ENCODE results near the gene MAT2A. TPM values are rescaled to one million over a fixed set of nuclear protein-coding genes. Genes with fewer than 3 reads are reported as not detected.

Gene MAT2A
- total and polyA plus RNA-seq, 9 of the 15 experiments (the other 6 are each of a cell fraction or from before 2014, with no cell fraction given) = 130 to 1,027 (median 240) TPM

DNA sequence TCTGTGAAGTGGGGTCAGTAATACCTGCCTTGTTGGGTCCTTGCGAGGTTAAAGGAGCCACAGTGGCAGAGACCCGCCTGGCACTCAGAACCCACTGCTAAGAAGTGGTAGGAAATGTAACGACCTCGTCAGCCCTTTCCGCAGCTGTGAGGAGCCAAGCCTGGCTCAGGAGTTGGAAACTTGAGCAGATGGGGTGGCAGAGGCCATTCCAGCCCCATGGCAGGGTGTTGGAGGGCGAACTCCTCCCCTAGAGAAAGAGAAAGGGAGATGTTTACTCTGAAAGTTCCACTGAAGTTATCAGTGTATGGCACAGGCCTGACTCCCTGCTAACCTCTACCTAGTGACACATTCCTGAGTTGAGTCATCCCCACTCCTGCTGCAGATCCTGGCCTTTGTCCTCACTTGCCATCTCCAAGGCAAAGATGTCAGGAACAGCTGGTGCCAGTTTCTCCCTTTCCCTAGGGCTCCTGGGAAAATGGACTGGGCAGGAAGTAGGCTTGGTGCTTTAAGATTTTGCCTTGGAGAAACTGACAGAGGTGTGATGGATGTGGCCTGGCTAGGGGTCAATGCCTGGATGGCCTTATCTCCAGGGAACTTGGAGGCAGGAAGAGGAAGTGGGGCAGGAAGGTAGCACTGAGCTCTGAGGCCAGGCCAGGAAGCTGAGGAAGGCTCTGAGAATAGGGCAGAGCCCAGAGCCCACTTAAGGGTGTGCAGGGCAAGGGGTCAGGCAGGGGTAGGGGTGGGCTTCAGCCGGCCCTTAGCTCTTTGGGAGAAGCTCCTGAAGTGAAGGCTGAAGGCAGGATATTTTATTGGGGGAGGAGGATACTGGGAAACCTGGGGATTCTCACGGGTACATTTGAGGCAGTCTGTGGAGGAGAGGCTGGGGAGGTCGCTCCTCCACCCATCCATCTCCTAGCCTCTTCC lies 46.2 kb downstream of the MAT2A start (continued):
- TF ChIP-seq BRD4 (IDR thresholded peaks at IDR 0.05) (no peak), HMGN3 (IDR thresholded peaks at IDR 0.05; ENCODE audit: borderline replicate concordance, extremely low read depth, insufficient read length, low read depth, low read length) (no peak), CREM (IDR thresholded peaks at IDR 0.05; ENCODE audit: low read depth) (peak; percentile 57), BACH1 (tag; IDR thresholded peaks at IDR 0.05) (no peak), ZNF764 (CRISPR knock-in tag; IDR thresholded peaks at IDR 0.05; ENCODE audit: low read depth) (no peak), FOXK1 (CRISPR knock-in tag; IDR thresholded peaks at IDR 0.05; ENCODE audit: borderline replicate concordance) (0 out of 2 replicates have a peak, but pooled peaks have one; percentile 35), COPS2 (conservative IDR thresholded peaks at IDR 0.05) (no peak), EZH2 (IDR thresholded peaks at IDR 0.05; ENCODE audit: borderline replicate concordance, low read depth, low read length) (0 out of 2 replicates have a peak, but pooled peaks have one; percentile 46), TEAD1 (CRISPR knock-in tag; IDR thresholded peaks at IDR 0.05) (peak; percentile 44 to 89; a peak in 2 of 4 replicates), KLF10 (CRISPR knock-in tag; IDR thresholded peaks at IDR 0.05) (no peak), ZNF134 (CRISPR knock-in tag; conservative IDR thresholded peaks at IDR 0.05) (no peak), LEF1 (IDR thresholded peaks at IDR 0.05) (peak; percentile 83), HDAC2 (IDR thresholded peaks at IDR 0.05) (peak; percentile 75), SIX5 (IDR thresholded peaks at IDR 0.05; ENCODE audit: borderline replicate concordance in 1 of 2, insufficient read depth in 1 of 2, low read depth in 1 of 2, low read length in 2 of 2) (no peak), TCF7L2 (IDR thresholded peaks at IDR 0.05; ENCODE audit: low read depth, low read length) (0 out of 2 replicates have a peak, but pooled peaks have one; percentile 49), FOXA1 (IDR thresholded peaks at IDR 0.05; ENCODE audit: borderline replicate concordance) (no peak), IRF2 (CRISPR knock-in tag; IDR thresholded peaks at IDR 0.05) (no peak), BCL6 (CRISPR knock-in tag; IDR thresholded peaks at IDR 0.05) (no peak), KAT7 (CRISPR knock-in tag; IDR thresholded peaks at IDR 0.05; ENCODE audit: borderline replicate concordance) (no peak), HNRNPLL (IDR thresholded peaks at IDR 0.05; ENCODE audit: low read depth, low read length, poor library complexity, severe bottlenecking) (no peak), STAT5B (CRISPR knock-in tag; IDR thresholded peaks at IDR 0.05) (no peak)
- TF ChIP-seq, protein P1, sequence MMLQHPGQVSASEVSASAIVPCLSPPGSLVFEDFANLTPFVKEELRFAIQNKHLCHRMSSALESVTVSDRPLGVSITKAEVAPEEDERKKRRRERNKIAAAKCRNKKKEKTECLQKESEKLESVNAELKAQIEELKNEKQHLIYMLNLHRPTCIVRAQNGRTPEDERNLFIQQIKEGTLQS (IDR thresholded peaks at IDR 0.05) = peak; percentile 96
- TF ChIP-seq, protein P1 (CRISPR knock-in tag; conservative IDR thresholded peaks at IDR 0.05) = peak; percentile 81
- TF ChIP-seq, protein P2, sequence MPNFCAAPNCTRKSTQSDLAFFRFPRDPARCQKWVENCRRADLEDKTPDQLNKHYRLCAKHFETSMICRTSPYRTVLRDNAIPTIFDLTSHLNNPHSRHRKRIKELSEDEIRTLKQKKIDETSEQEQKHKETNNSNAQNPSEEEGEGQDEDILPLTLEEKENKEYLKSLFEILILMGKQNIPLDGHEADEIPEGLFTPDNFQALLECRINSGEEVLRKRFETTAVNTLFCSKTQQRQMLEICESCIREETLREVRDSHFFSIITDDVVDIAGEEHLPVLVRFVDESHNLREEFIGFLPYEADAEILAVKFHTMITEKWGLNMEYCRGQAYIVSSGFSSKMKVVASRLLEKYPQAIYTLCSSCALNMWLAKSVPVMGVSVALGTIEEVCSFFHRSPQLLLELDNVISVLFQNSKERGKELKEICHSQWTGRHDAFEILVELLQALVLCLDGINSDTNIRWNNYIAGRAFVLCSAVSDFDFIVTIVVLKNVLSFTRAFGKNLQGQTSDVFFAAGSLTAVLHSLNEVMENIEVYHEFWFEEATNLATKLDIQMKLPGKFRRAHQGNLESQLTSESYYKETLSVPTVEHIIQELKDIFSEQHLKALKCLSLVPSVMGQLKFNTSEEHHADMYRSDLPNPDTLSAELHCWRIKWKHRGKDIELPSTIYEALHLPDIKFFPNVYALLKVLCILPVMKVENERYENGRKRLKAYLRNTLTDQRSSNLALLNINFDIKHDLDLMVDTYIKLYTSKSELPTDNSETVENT (CRISPR knock-in tag; IDR thresholded peaks at IDR 0.05) = no peak

Measured in K562 (cell line).